Left cardiac atrium (tissue), 4 donors: ENCODE measurements around the gene HLA-G. TPM values are rescaled to one million over a fixed set of nuclear protein-coding genes. Genes with fewer than 3 reads are reported as not detected.
"Not testable (repeated sequence)": the region's sequence is repeated elsewhere in the genome, so short reads cannot be mapped to it uniquely, and the experiment has no call there.

Source experiments
- ATAC-seq, 2 donors: fragments of 200-7000 bp; cut with Tn5 transposase; one replicate each; pipeline ENCODE4 v1.9.1; 2020; ENCODE audit warnings: mild to moderate bottlenecking in 2 of 2, moderate library complexity in 2 of 2
- DNase-seq: peaks from one replicate; pipeline ENCODE4 v3.0.0-alpha.2; 2020
- intact Hi-C, 2 donors: fragments of 100-400 bp; cut with DNase I; formaldehyde crosslinking; loops; one replicate each; pipeline versions ENCODE4 v1.14.1 to v1.15.1; 2022 to 2023
- long read RNA-seq: library from polyadenylated mRNA; unstranded; transcript quantifications from one replicate; pipeline ENCODE4 v2.0.0, GENCODE V29; 2021
- total RNA-seq, 2 donors: library from RNA; stranded (reverse); fragmentation: NEBNext Ultra II Directional; extraction: Animal tissue kit (Norgen Biotek cat#: 25700); gene quantifications; one replicate each; pipeline ENCODE4 v1.2.1, GENCODE V29; 2021
- donor health status: DM: no; HTN: yes; CAD: no.
- donor health status: DM: no; HTN: yes; CAD: no; lungs with severe emphysema.
- donor health status: DM: yes; HTN: yes; CAD: no.
- donor health status: Dilated cardiomyopathy.

HLA-G gene
- under 1 TPM in 1 of 2 donors, not detected in 1; 0.42 TPM for total RNA-seq
- long read RNA-seq, result 0 reads

GRCh38 chr6:29827579-29828470 is at the start of gene HLA-G:
TSS of gene HLA-G (plus strand) at chr6:29827825. CDS start at chr6:29827845, 20 bp downstream.
- DNase-seq (peak; percentile 29), ATAC-seq (peak in 1 of 2 donors; percentile 37)
- intact Hi-C loops, result no loop called here

GRCh38 chr6:29780019-29780698 is 47.5 kb upstream of the HLA-G start:
- DNase-seq, intact Hi-C loops, ATAC-seq: not testable (repeated sequence)

- no peak for ATAC-seq
- no peak for DNase-seq
- intact Hi-C loops, result no loop called here
Observed at GRCh38 chr6:29789176-29789575, 38.4 kb upstream of the HLA-G start.

DNA sequence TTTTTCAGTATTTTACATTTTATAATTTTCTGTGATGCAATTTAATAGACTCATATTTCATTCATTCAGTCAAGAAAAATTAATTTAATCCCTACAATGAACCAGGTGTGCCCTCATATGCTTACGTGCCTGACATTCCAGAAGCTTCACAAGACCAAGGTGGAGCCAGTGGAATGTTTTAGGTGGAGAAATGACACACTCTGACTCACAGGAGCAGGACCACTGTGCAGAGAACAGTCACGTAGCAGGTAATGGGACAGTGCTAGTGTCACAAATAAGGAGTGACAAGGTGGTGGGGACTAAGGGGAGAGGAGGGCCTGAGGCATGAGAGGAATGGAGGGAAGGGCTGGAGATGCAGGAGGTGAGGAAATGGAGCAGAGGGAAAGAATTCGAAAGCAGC is 37.0 kb upstream of the HLA-G start:
- ATAC-seq (no peak), DNase-seq (no peak)
- intact Hi-C loops, result no loop called here

DNA sequence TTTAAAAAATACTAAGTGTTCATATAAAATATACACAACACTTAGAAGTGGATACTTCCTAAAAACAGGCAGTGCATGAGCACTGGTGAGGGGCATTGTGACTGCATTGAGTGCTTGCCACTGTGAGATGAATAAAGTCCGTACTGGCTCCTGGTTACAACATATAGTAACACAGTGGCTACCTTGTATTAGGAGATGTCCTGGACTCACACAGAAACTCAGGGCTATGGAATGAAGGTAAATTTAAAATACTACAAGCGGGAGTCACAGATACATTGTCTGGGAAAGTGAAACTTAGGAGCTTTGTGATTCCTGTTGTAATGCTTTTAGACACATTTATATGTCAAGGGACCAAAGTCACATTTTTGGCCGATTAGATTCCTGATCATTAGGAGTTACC is 36.5 kb upstream of the HLA-G start:
- ATAC-seq (no peak), DNase-seq (no peak)
- intact Hi-C loops, result no loop called here

- ATAC-seq (peak in 1 of 2 donors; percentile 42), DNase-seq (peak; percentile 44)
- intact Hi-C loops, result no loop called here
Observed at GRCh38 chr6:29791786-29792122, 35.9 kb upstream of the HLA-G start.

- intact Hi-C loops, result no loop called here
Observed at GRCh38 chr6:29792123-29793035, 35.2 kb upstream of the HLA-G start.

DNA sequence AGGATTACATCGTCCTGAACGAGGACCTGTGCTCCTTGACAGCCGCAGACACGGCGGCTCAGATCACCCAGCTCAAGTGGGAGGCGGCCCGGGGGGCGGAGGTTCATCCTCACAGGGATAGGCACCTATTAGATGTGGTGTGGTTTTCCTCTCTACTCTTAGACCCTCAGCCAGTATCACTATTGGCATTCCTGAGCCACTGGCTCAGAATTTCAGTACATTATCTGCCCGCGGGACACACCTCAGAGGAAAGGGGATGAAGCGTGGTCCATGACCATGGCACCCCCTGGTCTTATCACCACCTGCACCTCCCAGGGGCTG is 34.6 kb upstream of the HLA-G start:
- intact Hi-C loops, result no loop called here
- peak in 1 of 2 donors; percentile 24 for ATAC-seq

More at GRCh38 chr6:29792123-29793035, 35.2 kb upstream of the HLA-G start:
- ATAC-seq (peak; percentile 82 to 97), DNase-seq (peak; percentile 87)

DNA sequence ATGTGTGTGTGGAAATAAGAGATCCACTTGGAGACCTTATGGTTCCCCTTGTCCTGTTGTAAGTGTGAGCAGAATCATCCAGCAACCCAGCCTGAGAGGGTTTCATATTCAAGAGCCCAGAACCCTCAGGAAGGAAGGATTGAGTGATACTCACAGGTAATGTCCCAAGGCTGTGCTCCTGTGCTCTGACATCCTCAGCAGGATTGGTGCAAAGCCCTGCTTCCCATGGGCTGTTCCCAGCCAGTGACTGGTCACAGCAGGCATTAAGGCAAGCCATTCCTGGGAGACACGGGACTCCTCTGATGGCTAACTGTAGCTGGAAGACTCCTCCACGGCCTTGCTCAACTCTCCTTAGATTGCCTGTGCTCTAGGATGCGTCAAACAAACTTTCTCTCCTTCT is 33.8 kb upstream of the HLA-G start:
- ATAC-seq (no peak), DNase-seq (no peak)
- intact Hi-C loops, result no loop called here

More for the DNA sequence above, 34.6 kb upstream of the HLA-G start:
- DNase-seq, result no peak

DNA sequence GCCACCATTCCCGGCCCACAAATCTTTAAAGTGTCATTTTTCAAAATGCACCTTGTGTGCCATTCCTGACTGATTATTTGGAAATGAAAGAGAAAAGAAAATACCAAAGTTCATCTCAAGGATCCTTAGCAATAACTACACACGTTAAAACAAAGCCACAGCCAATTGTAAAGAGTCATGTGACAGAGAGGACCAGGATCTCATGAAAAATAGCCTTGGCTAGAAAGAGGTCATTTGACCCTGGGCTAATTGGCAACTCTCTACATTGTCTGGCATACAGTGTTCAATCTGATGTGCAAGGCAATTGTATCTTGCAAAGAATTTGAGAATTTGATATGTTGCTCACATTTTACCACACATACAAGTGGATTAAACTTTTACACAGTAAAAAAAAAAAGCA is 31.6 kb upstream of the HLA-G start:
- DNase-seq, result no peak
- intact Hi-C loops, result no loop called here
- no peak for ATAC-seq

DNA sequence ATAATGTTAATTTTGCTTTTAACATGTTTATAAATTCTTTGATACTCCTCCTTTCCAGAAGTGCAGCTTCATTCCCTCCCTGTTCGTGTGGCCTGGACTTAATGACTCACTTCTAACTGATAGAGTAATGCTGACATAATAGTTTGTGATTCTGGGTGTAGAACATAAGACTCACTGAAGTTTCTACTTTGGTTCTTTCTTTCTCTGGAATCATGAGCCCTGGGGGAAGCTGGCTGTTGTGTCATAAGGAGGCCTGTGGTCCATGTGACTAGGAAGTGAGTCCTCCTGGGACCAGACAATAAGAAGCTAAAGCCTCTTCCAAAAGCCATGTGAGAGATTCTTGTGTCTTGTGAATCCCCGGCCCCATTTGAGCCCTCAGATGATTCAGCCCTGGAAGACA is 30.5 kb upstream of the HLA-G start:
- intact Hi-C loops, result no loop called here
- no peak for DNase-seq
- no peak for ATAC-seq

DNA sequence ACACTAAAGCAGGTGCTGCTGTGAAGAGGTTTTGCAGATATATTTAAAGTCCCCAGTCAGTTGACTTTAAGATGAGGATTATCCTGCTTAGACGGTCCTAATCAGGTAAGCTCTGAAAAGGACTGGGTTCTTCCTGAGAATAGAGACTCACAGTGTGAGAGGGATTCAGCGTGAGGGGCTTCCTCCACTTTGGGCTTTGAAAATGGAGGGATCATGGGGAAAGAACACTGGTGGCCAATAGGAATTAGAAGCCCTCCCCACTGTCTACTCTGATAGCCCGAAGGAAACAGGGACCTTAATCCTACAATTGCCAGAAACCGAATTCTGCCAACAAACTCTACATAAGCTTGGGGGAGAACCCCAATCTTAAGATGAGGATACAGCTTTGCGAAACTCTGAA is 29.7 kb upstream of the HLA-G start:
- intact Hi-C loops, result no loop called here
- ATAC-seq (no peak), DNase-seq (no peak)

DNA sequence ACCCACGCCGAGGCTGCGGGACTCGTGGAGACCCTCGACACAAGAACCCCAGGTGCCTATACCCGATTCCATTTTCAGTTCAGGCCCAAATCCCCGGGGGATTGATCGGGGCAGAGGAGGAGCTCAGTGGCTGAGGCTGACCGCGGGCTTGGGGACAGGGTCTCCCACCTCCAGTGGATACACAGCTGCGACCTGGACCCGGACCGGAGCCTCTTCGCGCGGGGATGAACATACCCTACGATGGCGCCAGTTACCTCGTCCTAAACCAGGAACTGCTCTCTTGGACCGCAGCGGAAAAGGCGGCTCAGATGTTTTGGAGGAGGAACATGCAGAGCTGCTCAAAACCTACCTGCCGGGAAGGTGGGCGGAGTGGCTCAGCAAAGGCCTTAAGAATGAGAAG is 27.4 kb upstream of the HLA-G start:
- ATAC-seq (no peak), DNase-seq (no peak)
- intact Hi-C loops, result no loop called here

DNA sequence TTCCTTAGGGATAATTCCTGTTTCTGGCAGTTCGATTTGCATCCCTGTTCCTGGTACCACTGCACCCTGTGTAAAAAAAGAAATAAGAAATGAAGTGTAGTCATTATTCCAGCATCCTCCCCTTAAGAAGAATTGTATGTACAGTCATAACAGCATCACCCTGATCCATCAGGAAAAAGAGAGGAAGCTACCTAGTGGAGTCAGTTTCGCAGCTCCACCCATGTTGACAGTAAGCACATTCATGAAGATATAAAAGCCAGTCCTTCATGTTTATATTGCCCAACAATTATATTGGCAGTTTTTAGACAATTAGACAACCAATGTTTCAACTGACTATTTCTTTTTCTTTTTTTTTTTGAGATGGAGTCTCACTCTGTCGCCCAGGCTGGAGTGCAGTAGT is 21.2 kb upstream of the HLA-G start:
- intact Hi-C loops, result no loop called here
- DNase-seq (no peak), ATAC-seq (no peak)

DNA sequence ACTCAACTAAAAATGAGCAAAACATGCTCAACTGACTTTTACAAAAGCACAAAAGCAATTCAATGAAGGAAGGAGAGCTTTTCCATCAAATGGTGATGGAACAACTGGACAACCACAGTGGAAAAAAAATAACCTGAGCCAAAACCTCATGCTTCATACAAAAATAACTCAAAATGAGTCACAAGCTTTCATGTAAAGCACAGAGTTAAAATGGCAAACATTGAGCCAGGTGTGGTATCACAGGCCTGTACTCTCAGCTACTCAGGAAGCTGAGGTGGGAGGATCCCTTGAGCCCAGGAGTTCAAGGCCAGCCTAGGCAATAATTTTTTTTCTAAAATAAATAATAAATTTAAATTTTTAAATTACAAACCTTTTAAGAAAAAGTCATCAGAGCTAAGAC is 18.4 kb upstream of the HLA-G start:
- intact Hi-C loops, result no loop called here
- ATAC-seq, result no peak
- DNase-seq, result no peak

DNA sequence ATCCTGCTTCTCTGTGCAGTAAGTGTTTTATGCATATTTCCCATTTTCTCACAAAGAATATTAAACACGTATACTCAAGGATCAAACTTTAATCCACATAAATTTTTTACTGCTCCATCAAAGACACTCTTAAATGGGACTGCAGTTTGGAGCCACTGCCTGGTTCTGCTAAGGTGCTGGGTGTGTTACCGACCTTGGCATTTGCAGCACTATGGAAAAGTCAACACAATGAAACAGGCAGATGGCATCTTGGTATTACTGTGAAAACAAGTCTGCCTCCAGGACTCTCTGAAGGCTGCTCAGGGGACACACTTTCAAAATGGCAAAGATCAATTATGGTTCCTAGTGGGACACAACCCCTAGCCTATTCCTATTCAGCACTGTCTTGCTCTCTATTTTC is 17.3 kb upstream of the HLA-G start:
- ATAC-seq (no peak), DNase-seq (no peak)
- intact Hi-C loops, result no loop called here

- DNase-seq (no peak), ATAC-seq (no peak)
- intact Hi-C loops, result no loop called here
Observed at GRCh38 chr6:29811377-29811776, 16.2 kb upstream of the HLA-G start.

DNA sequence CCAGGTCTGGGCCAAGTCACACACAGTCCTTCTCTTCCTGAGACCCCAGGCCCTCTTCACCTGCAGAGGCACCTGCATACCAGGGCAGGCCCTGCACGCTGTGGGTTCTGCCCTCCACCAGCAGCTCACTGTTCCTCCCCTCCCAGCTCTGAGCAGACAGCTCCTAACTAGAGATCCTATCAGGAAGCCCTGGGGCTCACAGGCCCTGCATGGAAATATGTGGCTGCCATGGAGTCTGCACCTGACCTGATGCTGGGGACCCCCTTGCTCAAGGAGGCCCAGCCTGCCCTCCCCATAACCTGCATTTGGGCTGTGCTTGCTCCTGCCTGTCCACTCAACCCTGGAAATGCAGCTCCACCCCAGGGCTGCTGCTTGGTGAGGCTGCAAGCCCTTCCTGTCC is 14.6 kb upstream of the HLA-G start:
- DNase-seq (no peak), ATAC-seq (no peak)
- intact Hi-C loops, result no loop called here

DNA sequence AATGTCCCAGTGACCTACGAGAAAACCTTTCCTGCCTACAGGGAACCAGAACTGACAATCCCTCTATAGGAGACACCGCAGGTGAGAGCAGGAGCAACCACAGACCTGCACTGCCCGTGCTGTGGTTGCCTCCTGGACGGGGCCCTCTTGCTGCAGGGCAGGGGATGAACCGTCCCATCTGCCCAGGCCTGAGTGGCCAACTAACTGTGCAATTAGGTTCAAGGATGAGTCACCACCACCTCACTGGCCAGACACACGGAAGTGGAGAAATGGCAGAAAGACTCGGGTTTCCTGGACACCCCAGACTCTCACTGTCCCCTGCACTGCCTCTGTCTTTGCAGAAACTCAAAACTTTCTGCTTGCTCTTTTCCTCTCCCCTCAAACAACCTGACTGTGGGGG is 13.8 kb upstream of the HLA-G start:
- DNase-seq, result no peak
- ATAC-seq, result no peak
- intact Hi-C loops, result no loop called here
